OCI-LY7 (cell line): ENCODE data around the gene SCYL3. TPM values are rescaled to one million over a fixed set of nuclear protein-coding genes. Genes with fewer than 3 reads are reported as not detected.
A peak's percentile ranks its signal among the peaks of the same experiment; 100 is the strongest.

Experiments
- BruUV-seq: library from RNA; stranded (reverse); fragments of 400-500 nt; replicated peaks from 2 replicates; lab custom pipeline; 2021; lab: Mats Ljungman, UMichigan
- CTCF ChIA-PET: fragments of 300-600 bp; sonication (Branson Sonifier 250); formaldehyde crosslinking; loops from one replicate; lab custom pipeline; 2022; ENCODE audit warnings: antibody characterized with exemption; ENCODE audit not compliant: unreplicated experiment; lab: Charles Lee
- POLR2A ChIA-PET: fragments of 300-600 bp; sonication (Branson Sonifier 250); formaldehyde crosslinking; loops from one replicate; lab custom pipeline; 2022; ENCODE audit warnings: antibody characterized with exemption; lab: Charles Lee
- DNase-seq: peaks from one replicate; pipeline ENCODE4 v3.0.0-alpha.2; 2015; ENCODE audit warnings: low spot score
- H2AFZ ChIP-seq: fragments of 200-600 bp; sonication (generic), shearing (Covaris generic); 2 replicates; pipeline ENCODE4 v1.6.1; 2014; ENCODE audit warnings: mild to moderate bottlenecking, antibody characterized with exemption, low read length, moderate library complexity
- H3K27ac ChIP-seq: fragments of 200-600 bp; sonication (generic); 2 replicates; pipeline ENCODE4 v1.5.1; 2014; ENCODE audit warnings: mixed run types, low read depth, mild to moderate bottlenecking, moderate library complexity, low read length, inconsistent platforms; ENCODE audit not compliant: poor library complexity, severe bottlenecking
- H3K36me3 ChIP-seq: fragments of 200-600 bp; sonication (generic); 2 replicates; pipeline ENCODE4 v1.6.1; 2014; ENCODE audit warnings: mild to moderate bottlenecking, antibody characterized with exemption, low read length, moderate library complexity, mixed read lengths; ENCODE audit not compliant: insufficient read depth
- H3K4me1 ChIP-seq: fragments of 200-600 bp; sonication (generic); 2 replicates; pipeline ENCODE4 v1.5.1; 2014; ENCODE audit warnings: mild to moderate bottlenecking, low read length; ENCODE audit not compliant: insufficient read depth, poor library complexity, severe bottlenecking
- H3K4me2 ChIP-seq: fragments of 200-600 bp; sonication (generic); 2 replicates; pipeline ENCODE4 v1.6.1; 2014; ENCODE audit warnings: mild to moderate bottlenecking, low read length
- H3K4me3 ChIP-seq: fragments of 200-600 bp; sonication (generic); 2 replicates; pipeline ENCODE4 v1.5.1; 2014; ENCODE audit warnings: mild to moderate bottlenecking, low read depth, low read length; ENCODE audit not compliant: poor library complexity, severe bottlenecking
- H3K79me2 ChIP-seq: fragments of 200-600 bp; sonication (generic); 2 replicates; pipeline ENCODE4 v1.6.1; 2016; ENCODE audit warnings: low read depth, mild to moderate bottlenecking, low read length, moderate library complexity, mixed read lengths; ENCODE audit not compliant: insufficient read depth
- H3K9me2 ChIP-seq: fragments of 200-600 bp; sonication (generic); 2 replicates; pipeline ENCODE4 v1.6.1; 2016; ENCODE audit warnings: mild to moderate bottlenecking, low read length, mixed read lengths; ENCODE audit not compliant: insufficient read depth
- H3K9me3 ChIP-seq: fragments of 200-600 bp; sonication (generic); 2 replicates; pipeline ENCODE4 v1.6.1; 2014; ENCODE audit warnings: mild to moderate bottlenecking, mixed run types, low read length, mixed read lengths
- H4K20me1 ChIP-seq: fragments of 200-600 bp; sonication (generic); 2 replicates; pipeline ENCODE4 v1.6.1; 2014; ENCODE audit warnings: mild to moderate bottlenecking, antibody characterized with exemption, low read length, moderate library complexity, mixed read lengths; ENCODE audit not compliant: insufficient read depth
- CTCF ChIP-seq: fragments of 200-600 bp; sonication (generic); conservative IDR thresholded peaks from 2 replicates; pipeline ENCODE4 v1.5.1; 2014; ENCODE audit warnings: mild to moderate bottlenecking, antibody characterized with exemption, low read length, moderate library complexity, mixed read lengths
- EZH2phosphoT487 ChIP-seq: fragments of 200-600 bp; sonication (generic); IDR thresholded peaks from 2 replicates; pipeline ENCODE4 v1.6.1; 2018; ENCODE audit warnings: low read depth, borderline replicate concordance, mild to moderate bottlenecking, mixed run types, antibody characterized with exemption, low read length, moderate library complexity, mixed read lengths
- intact Hi-C: fragments of 100-400 bp; cut with micrococcal nuclease; formaldehyde crosslinking; loops from one replicate; pipeline ENCODE4 v1.10.0; 2022; ENCODE audit not compliant: unreplicated experiment
- total RNA-seq, 2 experiments: library from RNA; depleted of rRNA in 1 of 2; stranded (reverse); fragments of >200 nt in 1 of 2; shearing (Covaris generic) in 1 of 2; gene quantifications; 2 replicates each; pipeline ENCODE4 v1.2.3, GENCODE V29; 2014 to 2022

Gene SCYL3
- total RNA-seq, 2 experiments from 2014 or later, result 5.9 to 7.6 TPM

GRCh38 chr1:169860750-169861149, 32.9 kb downstream of the SCYL3 start:
- Histone ChIP-seq H2AFZ (no peak overlapping the region), H3K9me2 (no peaks in the 10 kb centered on the region), H3K9me3 (no peaks in the 10 kb centered on the region), H3K27ac (no peak overlapping the region), H3K4me2 (no peak overlapping the region), H4K20me1 (no peaks in the 10 kb centered on the region), H3K79me2 (no peaks in the 10 kb centered on the region), H3K36me3 (peaks cover 91% of the 10 kb centered on the region), H3K4me3 (no peak overlapping the region), H3K4me1 (no peaks in the 10 kb centered on the region)
- CTCF ChIA-PET, result no interaction called here
- intact Hi-C loops, result no loop called here
- no TSS peak for BruUV-seq
- TF ChIP-seq EZH2phosphoT487, result no peak
- TF ChIP-seq CTCF, result no peak
- POLR2A ChIA-PET, result interaction anchor here (1.6 kb wide), 1 partner anchor 18 kb away, joined by 6 read pairs; no protein-coding TSS in a partner anchor
- no peak for DNase-seq

DNA sequence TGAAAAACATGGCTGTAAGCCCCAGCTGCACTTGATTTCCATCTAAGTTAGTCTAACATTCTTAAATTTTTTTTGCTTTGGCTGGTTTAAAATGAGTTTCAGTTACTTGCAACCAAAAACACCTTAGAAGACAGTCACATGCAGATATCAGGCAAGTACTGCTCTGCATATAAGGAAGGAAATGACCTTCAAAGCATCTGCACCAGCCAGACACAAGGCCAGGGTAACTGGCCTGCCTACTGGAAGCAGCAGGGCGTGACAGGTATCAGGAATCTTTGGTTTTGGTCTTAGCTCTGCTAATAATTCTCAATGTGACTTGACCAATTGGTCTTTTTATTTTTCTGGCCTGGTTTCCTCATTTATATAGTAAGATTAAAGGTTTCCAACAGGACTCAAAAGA, 33.5 kb downstream of the SCYL3 start:
- H3K4me3 ChIP-seq, result no peak overlapping the region
- H3K27ac ChIP-seq, result no peak overlapping the region
- H4K20me1 ChIP-seq, result 0 out of 2 replicates have a peak, but pooled peaks cover 3% of the 10 kb centered on the region
- no peak for TF ChIP-seq CTCF
- TF ChIP-seq EZH2phosphoT487, result no peak
- peak; percentile 8 for DNase-seq
- no peaks in the 10 kb centered on the region for H3K79me2 ChIP-seq
- CTCF ChIA-PET, result no interaction called here
- H3K4me1 ChIP-seq, result no peaks in the 10 kb centered on the region
- H3K36me3 ChIP-seq, result peaks cover 91% of the 10 kb centered on the region
- H3K4me2 ChIP-seq, result no peak overlapping the region
- intact Hi-C loops, result no loop called here
- no peaks in the 10 kb centered on the region for H3K9me3 ChIP-seq
- no TSS peak for BruUV-seq
- no peaks in the 10 kb centered on the region for H3K9me2 ChIP-seq
- POLR2A ChIA-PET, result interaction anchor here (1.6 kb wide), 1 partner anchor 18 kb away, joined by 6 read pairs; no protein-coding TSS in a partner anchor
- H2AFZ ChIP-seq, result no peak overlapping the region

DNA sequence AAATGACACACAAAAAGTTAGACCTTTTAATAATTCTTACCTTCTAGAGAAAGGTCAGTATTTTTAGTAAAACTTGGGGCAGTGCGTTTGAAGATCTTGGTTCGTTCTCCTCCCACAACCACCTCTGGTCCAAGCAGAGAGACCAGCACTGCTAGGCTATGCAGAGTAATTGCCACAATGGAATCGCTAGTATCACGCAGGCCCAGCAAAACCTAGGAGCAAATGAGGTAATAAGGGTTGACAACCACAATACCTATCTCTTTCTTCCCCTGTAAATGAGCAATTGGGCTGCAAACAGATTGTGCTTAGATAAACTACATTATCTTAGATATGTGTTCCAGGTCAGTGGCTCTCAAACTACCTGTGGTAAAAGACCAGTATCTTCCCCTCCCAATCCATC, 34.7 kb downstream of the SCYL3 start:
- Histone ChIP-seq H3K27ac (no peak overlapping the region), H3K36me3 (peaks cover 94% of the 10 kb centered on the region), H3K9me2 (no peaks in the 10 kb centered on the region), H3K79me2 (no peaks in the 10 kb centered on the region), H4K20me1 (0 out of 2 replicates have a peak, but pooled peaks cover 4% of the 10 kb centered on the region), H3K9me3 (no peaks in the 10 kb centered on the region), H3K4me3 (no peak overlapping the region), H2AFZ (no peak overlapping the region), H3K4me2 (no peak overlapping the region), H3K4me1 (no peaks in the 10 kb centered on the region)
- ChIA-PET CTCF (no interaction called here), POLR2A (no interaction called here)
- TF ChIP-seq CTCF (no peak), EZH2phosphoT487 (no peak)
- intact Hi-C loops, result no loop called here
- BruUV-seq, result no TSS peak
- no peak for DNase-seq
